HG03159 (cell line): Measurements from ENCODE around the gene SMURF2.
"Not testable (repeated sequence)": the region's sequence is repeated elsewhere in the genome, so short reads cannot be mapped to it uniquely, and the experiment has no call there.

Source experiments
- ATAC-seq: cut with Tn5 transposase; IDR thresholded peaks from one replicate; pipeline ENCODE4 v1.9.1; 2021; ENCODE audit warnings: mild to moderate bottlenecking, moderate library complexity; ENCODE audit not compliant: unreplicated experiment

Gene SMURF2

GRCh38 chr17:64632606-64633005 is 29.5 kb downstream of the SMURF2 start:
- ATAC-seq, result no peak

GRCh38 chr17:64632194-64632593 is 29.9 kb downstream of the SMURF2 start:
- no peak for ATAC-seq

GRCh38 chr17:64630309-64631223 is 31.5 kb downstream of the SMURF2 start:
- ATAC-seq, result no peak

- ATAC-seq, result peak; percentile 62
Measured at GRCh38 chr17:64628641-64629040, 33.5 kb downstream of the SMURF2 start.

- ATAC-seq, result no peak
Measured at GRCh38 chr17:64627797-64628196, 34.3 kb downstream of the SMURF2 start.

- no peak for ATAC-seq
Measured at GRCh38 chr17:64626827-64627226, 35.3 kb downstream of the SMURF2 start.

- ATAC-seq, result no peak
Measured at GRCh38 chr17:64625541-64625940, 36.6 kb downstream of the SMURF2 start.

GRCh38 chr17:64622931-64623654 is 39.0 kb downstream of the SMURF2 start:
- no peak for ATAC-seq

GRCh38 chr17:64621772-64622171 is 40.3 kb downstream of the SMURF2 start:
- ATAC-seq, result no peak

- no peak for ATAC-seq
Measured at GRCh38 chr17:64618848-64619247, 43.3 kb downstream of the SMURF2 start.

- no peak for ATAC-seq
Measured at GRCh38 chr17:64617125-64617780, 44.9 kb downstream of the SMURF2 start.

- ATAC-seq, result no peak
Measured at GRCh38 chr17:64615028-64615677, 47.0 kb downstream of the SMURF2 start.

- no peak for ATAC-seq
Measured at GRCh38 chr17:64614266-64615027, 47.7 kb downstream of the SMURF2 start.

- no peak for ATAC-seq
Measured at GRCh38 chr17:64611369-64611768, 50.7 kb downstream of the SMURF2 start.

GRCh38 chr17:64610244-64610643 is 51.9 kb downstream of the SMURF2 start:
- not testable (repeated sequence) for ATAC-seq

GRCh38 chr17:64608571-64608981 is 53.5 kb downstream of the SMURF2 start:
- ATAC-seq, result no peak

- ATAC-seq, result no peak
Measured at GRCh38 chr17:64607862-64608565, 54.1 kb downstream of the SMURF2 start.

- ATAC-seq, result not testable (repeated sequence)
Measured at GRCh38 chr17:64604532-64604931, 57.6 kb downstream of the SMURF2 start.

GRCh38 chr17:64603987-64604386 is 58.1 kb downstream of the SMURF2 start:
- no peak for ATAC-seq

- ATAC-seq, result no peak
Measured at GRCh38 chr17:64599827-64600226, 62.3 kb downstream of the SMURF2 start.
